ENCODE measurements around the gene ARHGEF28. TPM values are rescaled to one million over a fixed set of nuclear protein-coding genes. Genes with fewer than 3 reads are reported as not detected.

The ARHGEF28 gene
- total and polyA plus RNA-seq, 8 donors = 13.9 to 156 (median 55.7) TPM

GRCh38 chr5:73629456-73629855, 3.5 kb downstream of the ARHGEF28 start:
- peaks cover 0 to 16% (median 5%) of the 10 kb centered on the region in 3 donors for H3K27me3 ChIP-seq
- H3K36me3 ChIP-seq = no peaks in the 10 kb centered on the region
- no peak overlapping the region for H3K27ac ChIP-seq
- H3K4me1 ChIP-seq = peaks cover 0 to 44% (median 36%) of the 10 kb centered on the region in 4 donors
- peak overlapping the region in 1 of 4 donors; percentile 84 for H3K4me3 ChIP-seq
- TF ChIP-seq POLR2A (IDR thresholded peaks at IDR 0.05) (no peak), EP300 (IDR thresholded peaks at IDR 0.05) (no peak), CTCF (IDR thresholded peaks at IDR 0.05) (no peak), POLR2AphosphoS5 (IDR thresholded peaks at IDR 0.05) (no peak)
- H3K9me3 ChIP-seq = no peaks in the 10 kb centered on the region
- no peak for DNase-seq
- intact Hi-C loops (cut with DNase I; ENCODE audit: low total_unique reads) = no loop called here

GRCh38 chr5:73630765-73631164, 4.8 kb downstream of the ARHGEF28 start:
- Histone ChIP-seq H3K4me1 (peaks cover 0 to 38% (median 25%) of the 10 kb centered on the region in 4 donors), H3K36me3 (no peaks in the 10 kb centered on the region), H3K27ac (no peak overlapping the region), H3K4me3 (no peak overlapping the region), H3K9me3 (no peaks in the 10 kb centered on the region), H3K27me3 (peaks cover 0 to 13% (median 5%) of the 10 kb centered on the region in 3 donors)
- no peak for DNase-seq
- intact Hi-C loops (cut with DNase I; ENCODE audit: low total_unique reads) = no loop called here
- TF ChIP-seq POLR2AphosphoS5 (IDR thresholded peaks at IDR 0.05) (no peak), CTCF (IDR thresholded peaks at IDR 0.05) (no peak)

GRCh38 chr5:73631500-73631899, 5.5 kb downstream of the ARHGEF28 start:
- Histone ChIP-seq H3K9me3 (no peaks in the 10 kb centered on the region), H3K27me3 (peaks cover 0 to 5% (median under 1%) of the 10 kb centered on the region in 3 donors), H3K4me3 (no peak overlapping the region), H3K4me1 (peaks cover 0 to 33% (median 21%) of the 10 kb centered on the region in 4 donors), H3K27ac (no peak overlapping the region), H3K36me3 (no peaks in the 10 kb centered on the region)
- intact Hi-C loops (cut with DNase I; ENCODE audit: low total_unique reads) = no loop called here
- no peak for TF ChIP-seq POLR2A (IDR thresholded peaks at IDR 0.05)
- no peak for TF ChIP-seq POLR2AphosphoS5 (IDR thresholded peaks at IDR 0.05)
- no peak for TF ChIP-seq EP300 (IDR thresholded peaks at IDR 0.05)
- TF ChIP-seq CTCF (IDR thresholded peaks at IDR 0.05) = no peak
- no peak for DNase-seq

GRCh38 chr5:73633060-73633459, 7.1 kb downstream of the ARHGEF28 start:
- Histone ChIP-seq H3K4me3 (no peak overlapping the region), H3K36me3 (no peaks in the 10 kb centered on the region), H3K4me1 (peaks cover 0 to 30% (median 22%) of the 10 kb centered on the region in 4 donors), H3K9me3 (no peaks in the 10 kb centered on the region), H3K27me3 (no peaks in the 10 kb centered on the region), H3K27ac (no peak overlapping the region)
- WGBS, 5 donors = 33 to 82% (median 52%) methylated on average over 5 of the region's 5 CpGs
- no peak for DNase-seq
- TF ChIP-seq CTCF (IDR thresholded peaks at IDR 0.05) = peak in 1 of 7 experiments; percentile 18
- TF ChIP-seq POLR2AphosphoS5 (IDR thresholded peaks at IDR 0.05) = no peak
- TF ChIP-seq EP300 (IDR thresholded peaks at IDR 0.05) = no peak
- TF ChIP-seq POLR2A (IDR thresholded peaks at IDR 0.05) = no peak
- intact Hi-C loops (cut with DNase I; ENCODE audit: low total_unique reads) = no loop called here
